Activated CD4-positive, alpha-beta T cell treated with anti-CD3 and anti-CD28 coated beads, Interleukin-2, amount 10 ng/mL, durations not matched to agents 7 days and 5 days (primary cell): ENCODE data around the gene DCT. TPM values are rescaled to one million over a fixed set of nuclear protein-coding genes. Genes with fewer than 3 reads are reported as not detected.
"Not testable (repeated sequence)": the region's sequence is repeated elsewhere in the genome, so short reads cannot be mapped to it uniquely, and the experiment has no call there.

Source experiments
- CTCF ChIA-PET: fragments of 350-600 bp; sonication (Branson Sonifier 250); formaldehyde crosslinking; loops from one replicate; lab custom pipeline; 2021; ENCODE audit warnings: antibody characterized with exemption; lab: Charles Lee
- POLR2A ChIA-PET: fragments of 350-600 bp; sonication (Branson Sonifier 250); formaldehyde crosslinking; loops from one replicate; lab custom pipeline; 2021; ENCODE audit warnings: antibody characterized with exemption; lab: Charles Lee
- DNase-seq: peaks from one replicate; pipeline ENCODE4 v3.0.0-alpha.2; 2020
- H3K27ac Mint-ChIP-seq: one replicate; pipeline ENCODE4 v1.8.0; 2021; ENCODE audit warnings: mild to moderate bottlenecking, moderate library complexity, mixed read lengths
- H3K27me3 Mint-ChIP-seq: one replicate; pipeline ENCODE4 v1.8.0; 2021; ENCODE audit warnings: mixed read lengths
- H3K36me3 Mint-ChIP-seq: one replicate; pipeline ENCODE4 v1.8.0; 2021; ENCODE audit warnings: low read depth, mixed read lengths
- H3K4me1 Mint-ChIP-seq: one replicate; pipeline ENCODE4 v1.8.0; 2021; ENCODE audit warnings: mixed read lengths
- H3K4me3 Mint-ChIP-seq: one replicate; pipeline ENCODE4 v1.8.0; 2021; ENCODE audit warnings: mild to moderate bottlenecking, moderate library complexity, mixed read lengths
- H3K9me3 Mint-ChIP-seq: one replicate; pipeline ENCODE4 v1.8.0; 2021; ENCODE audit warnings: mixed read lengths
- total RNA-seq, 2 experiments: library from RNA; stranded (reverse); gene quantifications; one replicate each; pipeline ENCODE4 v1.2.3, GENCODE V29; 2021

Gene DCT
- total RNA-seq: under 1 TPM; 0.15 to 0.20 TPM

DNA sequence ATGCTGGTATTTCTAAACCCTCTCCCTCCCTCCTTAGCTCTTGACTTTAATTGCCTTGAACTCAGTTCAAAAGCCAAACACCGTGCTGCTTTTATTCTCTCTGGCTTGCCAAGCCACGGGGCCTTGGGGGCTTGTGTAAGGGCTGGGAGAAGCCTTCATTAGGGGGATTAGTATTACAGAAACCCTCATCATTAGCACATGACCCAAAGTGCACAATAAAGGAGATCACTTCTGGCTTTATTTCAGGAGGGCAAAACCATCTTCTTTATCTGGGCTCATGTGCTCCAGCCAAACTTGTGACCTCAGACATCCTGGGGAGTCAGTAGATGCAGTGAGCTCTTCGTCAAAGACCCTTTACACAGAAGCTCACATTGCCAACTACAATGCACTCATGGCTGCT, at the start of gene DCT:
TSS of gene DCT (minus strand) at position 67 of the 400 bp plus-strand sequence. CDS start 427 bp downstream, outside the sequence.
- H3K4me1 Mint-ChIP-seq: no peaks in the 10 kb centered on the region
- no peak within 1 kb of the TSS for H3K4me3 Mint-ChIP-seq
- H3K27me3 Mint-ChIP-seq: peaks cover 1% of the 10 kb centered on the region
- POLR2A ChIA-PET: no interaction called here
- DNase-seq: no peak
- CTCF ChIA-PET: no interaction called here
- H3K27ac Mint-ChIP-seq: no peak within 1 kb of the TSS
- H3K36me3 Mint-ChIP-seq: no peaks in the 10 kb centered on the region
- no peaks in the 10 kb centered on the region for H3K9me3 Mint-ChIP-seq

- DNase-seq, H3K36me3 Mint-ChIP-seq, H3K9me3 Mint-ChIP-seq, POLR2A ChIA-PET, H3K27ac Mint-ChIP-seq, H3K4me1 Mint-ChIP-seq, H3K27me3 Mint-ChIP-seq, H3K4me3 Mint-ChIP-seq: not testable (repeated sequence)
- CTCF ChIA-PET: interaction anchor here (0.6 to 1.3 kb wide), 2 partner anchors 38 to 521 kb away, joined by 3 read pairs; no protein-coding TSS in a partner anchor
Observed at GRCh38 chr13:94526956-94527355, 47.5 kb upstream of the DCT start.

GRCh38 chr13:94525781-94526180, 46.3 kb upstream of the DCT start:
- POLR2A ChIA-PET: no interaction called here
- Mint-ChIP-seq H3K36me3 (no peaks in the 10 kb centered on the region), H3K9me3 (peaks cover 4% of the 10 kb centered on the region), H3K27ac (no peak overlapping the region), H3K27me3 (no peaks in the 10 kb centered on the region), H3K4me1 (no peaks in the 10 kb centered on the region), H3K4me3 (no peak overlapping the region)
- CTCF ChIA-PET: interaction anchor here (1.3 to 1.8 kb wide), 2 partner anchors 24 to 37 kb away, joined by 3 to 4 read pairs; no protein-coding TSS in a partner anchor
- DNase-seq: no peak

DNA sequence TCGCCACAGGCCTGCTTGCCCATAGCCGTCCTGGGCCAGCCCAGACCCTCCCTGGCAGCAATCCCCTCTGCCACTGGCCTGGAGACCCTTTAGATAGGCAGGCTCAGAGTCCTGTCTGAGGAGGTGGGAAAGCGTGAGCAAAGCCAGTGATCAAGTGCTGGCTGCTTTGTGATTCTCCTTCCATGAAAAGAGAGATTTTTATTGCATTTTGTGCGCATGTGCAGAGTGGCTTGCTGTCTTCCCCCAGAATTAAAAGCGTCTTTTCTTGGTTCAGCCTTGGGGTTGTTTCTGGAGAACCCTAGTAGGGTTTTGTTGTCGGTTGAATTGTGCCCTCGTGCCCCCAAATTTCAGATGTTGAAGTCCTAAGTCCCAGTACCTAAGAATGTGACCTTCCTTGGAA, 44.9 kb upstream of the DCT start:
- Mint-ChIP-seq H3K4me3 (no peak overlapping the region), H3K27me3 (no peaks in the 10 kb centered on the region), H3K9me3 (peaks cover 1% of the 10 kb centered on the region), H3K4me1 (no peaks in the 10 kb centered on the region), H3K27ac (no peak overlapping the region), H3K36me3 (no peaks in the 10 kb centered on the region)
- ChIA-PET CTCF (no interaction called here), POLR2A (no interaction called here)
- DNase-seq: no peak

- H3K4me3 Mint-ChIP-seq: no peak overlapping the region
- CTCF ChIA-PET: interaction anchor here (1.4 kb wide), 1 partner anchor 11 kb away, joined by 3 read pairs; no protein-coding TSS in a partner anchor
- no peaks in the 10 kb centered on the region for H3K4me1 Mint-ChIP-seq
- no peak for DNase-seq
- no peak overlapping the region for H3K27ac Mint-ChIP-seq
- POLR2A ChIA-PET: no interaction called here
- no peaks in the 10 kb centered on the region for H3K36me3 Mint-ChIP-seq
- H3K9me3 Mint-ChIP-seq: peaks cover 3% of the 10 kb centered on the region
- no peaks in the 10 kb centered on the region for H3K27me3 Mint-ChIP-seq
Observed at GRCh38 chr13:94520001-94520400, 40.5 kb upstream of the DCT start.

GRCh38 chr13:94516456-94516855, 37.0 kb upstream of the DCT start:
- ChIA-PET POLR2A (no interaction called here), CTCF (no interaction called here)
- Mint-ChIP-seq H3K9me3 (peaks cover 3% of the 10 kb centered on the region), H3K27ac (no peak overlapping the region), H3K27me3 (no peaks in the 10 kb centered on the region), H3K4me3 (no peak overlapping the region), H3K4me1 (no peaks in the 10 kb centered on the region), H3K36me3 (no peaks in the 10 kb centered on the region)
- DNase-seq: no peak

GRCh38 chr13:94515911-94516310, 36.4 kb upstream of the DCT start:
- H3K4me1 Mint-ChIP-seq: no peaks in the 10 kb centered on the region
- CTCF ChIA-PET: no interaction called here
- peaks cover 3% of the 10 kb centered on the region for H3K9me3 Mint-ChIP-seq
- no peaks in the 10 kb centered on the region for H3K36me3 Mint-ChIP-seq
- no peak for DNase-seq
- H3K27ac Mint-ChIP-seq: no peak overlapping the region
- POLR2A ChIA-PET: no interaction called here
- no peaks in the 10 kb centered on the region for H3K27me3 Mint-ChIP-seq
- no peak overlapping the region for H3K4me3 Mint-ChIP-seq

- Mint-ChIP-seq H3K27me3 (no peaks in the 10 kb centered on the region), H3K9me3 (peaks cover 3% of the 10 kb centered on the region), H3K27ac (no peak overlapping the region), H3K36me3 (no peaks in the 10 kb centered on the region), H3K4me3 (no peak overlapping the region), H3K4me1 (no peaks in the 10 kb centered on the region)
- ChIA-PET POLR2A (no interaction called here), CTCF (interaction anchor here (0.5 kb wide), 1 partner anchor 13 kb away, joined by 3 read pairs; no protein-coding TSS in a partner anchor)
- no peak for DNase-seq
Observed at GRCh38 chr13:94515374-94515773, 35.9 kb upstream of the DCT start.

DNA sequence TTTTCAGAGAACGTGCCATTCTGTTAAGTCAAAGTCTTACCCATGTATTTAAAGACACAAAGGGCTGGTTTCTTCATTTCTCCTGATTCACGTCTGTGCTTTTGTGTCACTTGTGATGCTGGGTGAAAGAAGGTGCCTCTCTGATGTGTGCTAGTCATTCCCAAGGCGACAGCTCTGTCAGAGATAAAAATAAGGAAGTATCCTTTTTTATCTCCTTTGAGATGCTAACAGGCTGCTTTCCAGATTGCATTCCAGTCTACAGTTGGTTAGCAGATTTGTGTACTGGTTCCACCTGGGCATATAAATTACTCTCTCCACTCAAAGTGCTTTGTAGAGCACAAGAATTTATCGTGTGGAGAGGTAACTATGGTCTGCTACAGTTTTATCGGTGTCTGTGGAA, 33.5 kb upstream of the DCT start:
- H3K36me3 Mint-ChIP-seq: no peaks in the 10 kb centered on the region
- H3K4me1 Mint-ChIP-seq: peaks cover 5% of the 10 kb centered on the region
- peaks cover 5% of the 10 kb centered on the region for H3K9me3 Mint-ChIP-seq
- no peak overlapping the region for H3K27ac Mint-ChIP-seq
- no peak for DNase-seq
- POLR2A ChIA-PET: no interaction called here
- H3K4me3 Mint-ChIP-seq: no peak overlapping the region
- peaks cover 3% of the 10 kb centered on the region for H3K27me3 Mint-ChIP-seq
- CTCF ChIA-PET: interaction anchor here (0.6 kb wide), 1 partner anchor 110 kb away, joined by 3 read pairs; no protein-coding TSS in a partner anchor

- CTCF ChIA-PET: no interaction called here
- no peak for DNase-seq
- Mint-ChIP-seq H3K36me3 (no peaks in the 10 kb centered on the region), H3K9me3 (peaks cover 2% of the 10 kb centered on the region), H3K4me3 (no peak overlapping the region), H3K4me1 (peaks cover 11% of the 10 kb centered on the region), H3K27ac (no peak overlapping the region), H3K27me3 (peaks cover 3% of the 10 kb centered on the region)
- POLR2A ChIA-PET: interaction anchor here (0.6 kb wide), 1 partner anchor 178 kb away, joined by 5 read pairs; no protein-coding TSS in a partner anchor
Observed at GRCh38 chr13:94505730-94506129, 26.2 kb upstream of the DCT start.

DNA sequence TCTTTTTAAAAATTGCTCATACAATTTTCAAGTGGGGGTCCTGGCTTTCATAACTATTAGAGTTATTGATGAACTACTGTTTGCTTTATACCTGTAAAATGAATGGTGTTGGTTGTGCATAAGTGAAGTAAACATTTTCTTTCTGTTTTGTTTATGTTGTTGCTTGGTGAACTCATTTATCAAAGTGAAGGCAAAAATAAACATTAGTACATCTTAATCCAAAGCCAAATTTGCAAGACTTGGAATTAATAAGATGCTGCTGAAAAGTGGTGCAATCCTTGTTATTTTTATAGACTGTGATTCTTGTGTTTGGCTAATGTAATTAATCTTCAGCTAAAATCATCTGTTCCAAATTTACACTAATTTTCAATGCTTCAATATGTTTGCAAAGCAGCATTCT, 24.4 kb upstream of the DCT start:
- H3K4me1 Mint-ChIP-seq: peaks cover 11% of the 10 kb centered on the region

GRCh38 chr13:94498831-94499230, 19.3 kb upstream of the DCT start:
- CTCF ChIA-PET, H3K27me3 Mint-ChIP-seq: not testable (repeated sequence)

More for the DNA sequence above, 24.4 kb upstream of the DCT start:
- H3K9me3 Mint-ChIP-seq: no peaks in the 10 kb centered on the region
- H3K27me3 Mint-ChIP-seq: peaks cover 3% of the 10 kb centered on the region
- no peak for DNase-seq
- H3K27ac Mint-ChIP-seq: no peak overlapping the region
- H3K4me3 Mint-ChIP-seq: no peak overlapping the region
- no peaks in the 10 kb centered on the region for H3K36me3 Mint-ChIP-seq
- ChIA-PET CTCF (no interaction called here), POLR2A (no interaction called here)

GRCh38 chr13:94495806-94496205, 16.3 kb upstream of the DCT start:
- ChIA-PET POLR2A (no interaction called here), CTCF (interaction anchor here (1.3 kb wide), 1 partner anchor 13 kb away, joined by 3 read pairs; no protein-coding TSS in a partner anchor)
- Mint-ChIP-seq H3K27me3 (no peaks in the 10 kb centered on the region), H3K36me3 (no peaks in the 10 kb centered on the region), H3K4me1 (no peaks in the 10 kb centered on the region), H3K9me3 (no peaks in the 10 kb centered on the region), H3K27ac (no peak overlapping the region), H3K4me3 (no peak overlapping the region)
- no peak for DNase-seq

More at GRCh38 chr13:94498831-94499230, 19.3 kb upstream of the DCT start:
- POLR2A ChIA-PET, H3K4me3 Mint-ChIP-seq, H3K4me1 Mint-ChIP-seq, DNase-seq, H3K36me3 Mint-ChIP-seq, H3K27ac Mint-ChIP-seq, H3K9me3 Mint-ChIP-seq: not testable (repeated sequence)

GRCh38 chr13:94494026-94494425, 14.5 kb upstream of the DCT start:
- no peak for DNase-seq
- no peak overlapping the region for H3K27ac Mint-ChIP-seq
- ChIA-PET CTCF (no interaction called here), POLR2A (no interaction called here)
- no peaks in the 10 kb centered on the region for H3K9me3 Mint-ChIP-seq
- no peaks in the 10 kb centered on the region for H3K4me1 Mint-ChIP-seq
- no peak overlapping the region for H3K4me3 Mint-ChIP-seq
- H3K36me3 Mint-ChIP-seq: no peaks in the 10 kb centered on the region
- H3K27me3 Mint-ChIP-seq: no peaks in the 10 kb centered on the region
